ENCODE results near the gene TAF9.

Gene TAF9

DNA sequence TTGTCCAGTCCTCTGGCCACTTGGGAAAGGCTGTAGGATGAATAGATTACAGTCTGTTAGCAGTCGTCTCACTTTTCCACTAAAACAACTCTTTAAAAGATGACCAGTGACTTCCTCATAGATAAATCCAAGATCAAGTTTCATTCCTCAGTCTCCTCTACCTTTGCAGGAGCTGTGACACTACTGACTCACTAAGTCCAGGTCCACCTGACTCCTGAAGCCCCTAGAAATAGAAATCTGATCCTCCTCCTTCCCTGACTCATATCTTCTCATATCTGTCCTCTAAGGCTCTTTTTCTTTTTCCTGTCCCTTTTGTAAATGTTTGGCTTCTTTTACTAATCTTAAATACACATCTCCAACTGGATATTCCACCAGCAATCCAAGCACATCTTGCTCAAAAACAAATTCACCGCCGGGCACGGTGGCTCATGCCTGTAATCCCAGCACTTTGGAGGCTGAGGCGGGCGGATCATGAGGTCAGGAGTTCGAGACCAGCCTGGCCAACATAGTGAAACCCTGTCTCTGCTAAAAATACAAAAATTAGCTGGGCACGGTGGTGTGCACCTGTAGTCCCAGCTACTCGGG lies 39.3 kb downstream of the TAF9 start:
- TF ChIP-seq, protein P1, sequence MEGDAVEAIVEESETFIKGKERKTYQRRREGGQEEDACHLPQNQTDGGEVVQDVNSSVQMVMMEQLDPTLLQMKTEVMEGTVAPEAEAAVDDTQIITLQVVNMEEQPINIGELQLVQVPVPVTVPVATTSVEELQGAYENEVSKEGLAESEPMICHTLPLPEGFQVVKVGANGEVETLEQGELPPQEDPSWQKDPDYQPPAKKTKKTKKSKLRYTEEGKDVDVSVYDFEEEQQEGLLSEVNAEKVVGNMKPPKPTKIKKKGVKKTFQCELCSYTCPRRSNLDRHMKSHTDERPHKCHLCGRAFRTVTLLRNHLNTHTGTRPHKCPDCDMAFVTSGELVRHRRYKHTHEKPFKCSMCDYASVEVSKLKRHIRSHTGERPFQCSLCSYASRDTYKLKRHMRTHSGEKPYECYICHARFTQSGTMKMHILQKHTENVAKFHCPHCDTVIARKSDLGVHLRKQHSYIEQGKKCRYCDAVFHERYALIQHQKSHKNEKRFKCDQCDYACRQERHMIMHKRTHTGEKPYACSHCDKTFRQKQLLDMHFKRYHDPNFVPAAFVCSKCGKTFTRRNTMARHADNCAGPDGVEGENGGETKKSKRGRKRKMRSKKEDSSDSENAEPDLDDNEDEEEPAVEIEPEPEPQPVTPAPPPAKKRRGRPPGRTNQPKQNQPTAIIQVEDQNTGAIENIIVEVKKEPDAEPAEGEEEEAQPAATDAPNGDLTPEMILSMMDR (IDR thresholded peaks at IDR 0.05; ENCODE audit: borderline replicate concordance, control extremely low read depth, extremely low read depth, insufficient read depth, missing control alignments) = no peak
- in situ Hi-C loops (cut with MboI; ENCODE audit: low sequenced_read_pairs, unreplicated experiment) = no loop called here
- DNase-seq (ENCODE audit: low spot score) = no peak

- TF ChIP-seq, protein P1 (IDR thresholded peaks at IDR 0.05; ENCODE audit: borderline replicate concordance, control extremely low read depth, extremely low read depth, insufficient read depth, missing control alignments) = no peak
- in situ Hi-C loops (cut with MboI; ENCODE audit: low sequenced_read_pairs, unreplicated experiment) = no loop called here
- DNase-seq (ENCODE audit: low spot score) = no peak
Measured at GRCh38 chr5:69326365-69326764, 43.0 kb downstream of the TAF9 start.

- in situ Hi-C loops (cut with MboI; ENCODE audit: low sequenced_read_pairs, unreplicated experiment) = no loop called here
- no peak for DNase-seq (ENCODE audit: low spot score)
- TF ChIP-seq, protein P1 (IDR thresholded peaks at IDR 0.05; ENCODE audit: borderline replicate concordance, control extremely low read depth, extremely low read depth, insufficient read depth, missing control alignments) = no peak
Measured at GRCh38 chr5:69317391-69317790, 51.9 kb downstream of the TAF9 start.

DNA sequence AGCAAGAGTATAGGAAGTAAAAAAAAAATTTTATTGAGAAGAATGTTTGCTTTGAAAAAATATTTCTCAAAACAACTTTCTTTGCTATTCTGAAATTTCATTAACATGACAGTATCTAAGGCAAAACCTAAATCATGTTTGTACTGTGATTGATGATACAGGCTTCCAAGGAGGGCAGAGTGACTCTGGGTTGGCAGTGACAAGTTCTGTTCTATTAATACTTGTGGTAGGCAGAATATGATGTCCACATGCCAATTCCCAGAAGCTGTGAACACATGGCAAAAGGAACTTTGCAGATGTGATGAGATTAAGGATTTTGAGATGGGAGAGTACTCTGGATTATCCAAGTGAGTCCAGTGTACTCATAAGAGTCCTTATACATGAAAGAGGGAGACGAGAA lies 53.3 kb downstream of the TAF9 start:
- TF ChIP-seq, protein P1 (IDR thresholded peaks at IDR 0.05; ENCODE audit: borderline replicate concordance, control extremely low read depth, extremely low read depth, insufficient read depth, missing control alignments) = no peak
- in situ Hi-C loops (cut with MboI; ENCODE audit: low sequenced_read_pairs, unreplicated experiment) = no loop called here
- no peak for DNase-seq (ENCODE audit: low spot score)
